ENCODE data around the gene TTLL6. TPM values are rescaled to one million over a fixed set of nuclear protein-coding genes. Genes with fewer than 3 reads are reported as not detected.

The TTLL6 gene
- total RNA-seq, 4 donors from 2014 or later, result under 0.01 to 1.1 (median 0.29) TPM; not detected in 1

DNA sequence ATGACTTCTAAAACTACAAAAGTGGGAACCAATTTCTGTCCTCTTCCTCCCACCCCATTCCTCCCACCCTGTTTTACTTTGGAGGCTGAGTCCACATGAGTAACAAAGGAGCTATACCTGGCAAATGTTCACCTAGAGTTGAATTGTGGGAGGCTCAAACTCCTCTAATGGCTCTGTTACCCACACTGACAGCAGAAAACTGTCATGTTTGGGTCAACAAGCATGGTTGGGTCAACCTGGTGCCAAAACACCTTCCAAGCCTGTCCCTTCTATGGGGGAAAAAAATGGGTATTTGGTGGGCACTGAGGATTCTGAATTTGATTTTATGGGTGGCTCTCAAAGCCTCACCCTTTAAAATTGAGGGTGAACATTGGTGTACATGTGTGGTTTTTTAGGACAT is 76.5 kb downstream of the TTLL6 start:
- TF ChIP-seq POLR2AphosphoS5 (IDR thresholded peaks at IDR 0.05) (no peak), POLR2A (IDR thresholded peaks at IDR 0.05; ENCODE audit: low read depth) (no peak), EP300 (IDR thresholded peaks at IDR 0.05) (no peak)
- intact Hi-C loops (cut with DNase I), result no loop called here
- H3K4me3 ChIP-seq, result no peak overlapping the region
- H3K27me3 ChIP-seq, result peaks cover 0 to 100% (median 73%) of the 10 kb centered on the region in 4 donors
- no peaks in the 10 kb centered on the region for H3K4me1 ChIP-seq
- H3K9me3 ChIP-seq, result no peaks in the 10 kb centered on the region
- no peak overlapping the region for H3K27ac ChIP-seq (replicated peaks in 1 of 4)
- H3K36me3 ChIP-seq, result no peaks in the 10 kb centered on the region
- DNase-seq (ENCODE audit: extremely low spot score), result no peak

DNA sequence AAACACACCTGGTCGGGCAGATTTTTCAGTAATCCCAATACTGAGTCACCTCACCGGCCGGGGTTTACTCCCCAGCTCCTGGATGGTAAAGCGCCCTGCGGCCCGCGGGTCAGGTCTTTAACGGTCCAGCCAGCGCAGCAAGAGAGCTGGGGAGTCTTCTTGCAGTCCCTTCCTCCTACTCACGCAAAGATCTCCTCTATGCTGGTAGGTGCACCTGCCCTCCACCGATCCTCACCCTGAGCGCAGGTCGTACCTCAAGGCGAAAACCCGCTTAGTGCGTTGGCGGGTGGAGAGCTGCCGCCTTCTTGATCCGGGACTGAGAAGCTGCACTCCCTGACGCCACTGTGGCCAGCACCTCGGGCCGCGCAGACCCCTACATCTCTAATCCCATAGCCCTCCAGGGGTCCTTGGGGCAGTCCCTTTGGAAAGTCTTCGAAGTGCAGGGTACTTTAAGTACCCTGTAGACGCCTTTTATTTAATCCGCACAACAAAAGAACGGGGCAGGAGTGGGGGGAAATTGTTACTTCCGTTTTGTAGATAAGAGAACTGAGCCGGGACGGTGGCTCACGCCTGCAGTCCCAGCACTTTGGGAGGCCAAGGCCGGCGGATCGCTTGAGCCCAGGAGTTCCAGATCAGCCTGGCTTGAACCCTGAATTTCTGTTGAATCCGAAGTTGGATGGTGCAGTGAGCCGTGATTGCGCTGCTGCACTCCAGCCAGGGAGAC is 78.1 kb downstream of the TTLL6 start:
- 4% methylated on average over 19 of the region's 37 CpGs for WGBS
- H3K36me3 ChIP-seq, result no peaks in the 10 kb centered on the region
- peaks cover 0 to 6% (median 0%) of the 10 kb centered on the region in 4 donors for H3K4me1 ChIP-seq
- peaks cover 0 to 100% (median 71%) of the 10 kb centered on the region in 4 donors for H3K27me3 ChIP-seq
- no peak overlapping the region for H3K4me3 ChIP-seq
- no peak for DNase-seq (ENCODE audit: extremely low spot score)
- TF ChIP-seq EP300 (IDR thresholded peaks at IDR 0.05) (no peak), POLR2AphosphoS5 (IDR thresholded peaks at IDR 0.05) (no peak), POLR2A (IDR thresholded peaks at IDR 0.05; ENCODE audit: low read depth) (no peak)
- TF ChIP-seq, protein P1, sequence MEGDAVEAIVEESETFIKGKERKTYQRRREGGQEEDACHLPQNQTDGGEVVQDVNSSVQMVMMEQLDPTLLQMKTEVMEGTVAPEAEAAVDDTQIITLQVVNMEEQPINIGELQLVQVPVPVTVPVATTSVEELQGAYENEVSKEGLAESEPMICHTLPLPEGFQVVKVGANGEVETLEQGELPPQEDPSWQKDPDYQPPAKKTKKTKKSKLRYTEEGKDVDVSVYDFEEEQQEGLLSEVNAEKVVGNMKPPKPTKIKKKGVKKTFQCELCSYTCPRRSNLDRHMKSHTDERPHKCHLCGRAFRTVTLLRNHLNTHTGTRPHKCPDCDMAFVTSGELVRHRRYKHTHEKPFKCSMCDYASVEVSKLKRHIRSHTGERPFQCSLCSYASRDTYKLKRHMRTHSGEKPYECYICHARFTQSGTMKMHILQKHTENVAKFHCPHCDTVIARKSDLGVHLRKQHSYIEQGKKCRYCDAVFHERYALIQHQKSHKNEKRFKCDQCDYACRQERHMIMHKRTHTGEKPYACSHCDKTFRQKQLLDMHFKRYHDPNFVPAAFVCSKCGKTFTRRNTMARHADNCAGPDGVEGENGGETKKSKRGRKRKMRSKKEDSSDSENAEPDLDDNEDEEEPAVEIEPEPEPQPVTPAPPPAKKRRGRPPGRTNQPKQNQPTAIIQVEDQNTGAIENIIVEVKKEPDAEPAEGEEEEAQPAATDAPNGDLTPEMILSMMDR (IDR thresholded peaks at IDR 0.05), result no peak
- intact Hi-C loops (cut with DNase I), result no loop called here
- no peaks in the 10 kb centered on the region for H3K9me3 ChIP-seq
- no peak overlapping the region for H3K27ac ChIP-seq (replicated peaks in 1 of 4)

DNA sequence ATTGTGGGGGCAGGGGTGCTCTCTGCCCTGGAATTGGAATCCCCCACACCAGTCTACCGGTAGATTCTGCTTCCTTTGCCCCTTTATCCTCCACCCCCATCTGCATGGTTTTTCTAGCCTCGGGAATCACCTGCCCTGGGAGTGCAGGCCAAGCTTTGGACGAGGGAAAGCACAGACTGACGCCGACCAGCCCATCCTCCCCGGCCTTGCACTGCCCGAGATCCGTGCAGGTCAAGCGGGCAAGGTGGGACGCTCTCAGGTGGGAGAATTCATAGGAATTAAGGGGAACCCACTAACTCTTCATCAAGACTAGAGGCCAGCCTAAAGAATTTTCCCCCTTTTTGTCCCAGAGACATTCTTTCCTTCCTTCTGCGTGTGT is 78.6 kb downstream of the TTLL6 start:
- H3K36me3 ChIP-seq, result no peaks in the 10 kb centered on the region
- H3K27ac ChIP-seq (replicated peaks in 1 of 4), result no peak overlapping the region
- peaks cover 0 to 10% (median 1%) of the 10 kb centered on the region in 4 donors for H3K4me1 ChIP-seq
- intact Hi-C loops (cut with DNase I), result no loop called here
- H3K9me3 ChIP-seq, result no peaks in the 10 kb centered on the region
- no peak overlapping the region for H3K4me3 ChIP-seq
- peaks cover 0 to 100% (median 72%) of the 10 kb centered on the region in 4 donors for H3K27me3 ChIP-seq
- no peak for DNase-seq (ENCODE audit: extremely low spot score)
- WGBS, result 3% methylated on average over 11 of the region's 11 CpGs
- TF ChIP-seq POLR2AphosphoS5 (IDR thresholded peaks at IDR 0.05), result no peak
- no peak for TF ChIP-seq EP300 (IDR thresholded peaks at IDR 0.05)
- TF ChIP-seq, protein P1 (IDR thresholded peaks at IDR 0.05), result no peak
- TF ChIP-seq POLR2A (IDR thresholded peaks at IDR 0.05; ENCODE audit: low read depth), result no peak

DNA sequence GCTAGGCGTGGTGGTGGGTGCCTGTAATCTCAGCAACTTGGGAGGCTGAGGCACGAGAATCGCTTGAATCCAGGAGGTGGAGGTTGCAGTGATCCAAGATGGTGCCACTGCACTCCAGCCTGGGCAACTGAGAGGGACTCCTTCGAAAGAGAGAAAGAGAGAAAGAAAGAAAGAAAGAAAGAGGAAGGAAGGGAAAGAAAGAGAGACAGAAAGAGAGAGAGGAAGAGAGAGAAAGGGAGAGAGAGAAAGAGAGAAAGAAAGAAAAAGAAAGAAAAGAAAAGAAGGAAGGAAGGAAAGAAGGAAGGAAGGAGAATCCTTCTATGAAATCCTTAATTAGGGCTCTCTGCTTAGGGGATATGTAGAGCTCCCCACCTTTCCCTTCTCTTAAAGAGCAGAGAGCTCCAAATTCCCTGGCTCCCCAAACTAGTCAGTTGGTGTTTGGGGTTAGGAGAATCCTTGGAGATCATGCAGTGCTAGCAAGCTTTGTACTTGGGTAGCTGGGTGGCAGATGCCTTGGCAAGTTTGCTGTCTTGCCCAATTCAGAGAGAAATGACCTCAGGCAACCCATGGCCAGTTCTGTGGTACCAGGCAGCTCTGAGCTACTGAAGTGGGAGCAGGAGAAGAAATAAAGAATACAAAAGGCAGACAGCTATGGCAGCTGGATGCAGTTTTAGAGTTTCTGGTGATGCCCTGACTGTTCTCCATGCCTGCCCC is 79.5 kb downstream of the TTLL6 start:
- H3K27me3 ChIP-seq, result peaks cover 0 to 100% (median 73%) of the 10 kb centered on the region in 4 donors
- H3K36me3 ChIP-seq, result no peaks in the 10 kb centered on the region
- peaks cover 6 to 18% (median 7%) of the 10 kb centered on the region in 4 donors for H3K4me1 ChIP-seq
- H3K9me3 ChIP-seq, result no peaks in the 10 kb centered on the region
- DNase-seq (ENCODE audit: extremely low spot score), result no peak
- no peak overlapping the region for H3K27ac ChIP-seq (replicated peaks in 1 of 4)
- TF ChIP-seq EP300 (IDR thresholded peaks at IDR 0.05) (no peak), POLR2A (IDR thresholded peaks at IDR 0.05; ENCODE audit: low read depth) (no peak), POLR2AphosphoS5 (IDR thresholded peaks at IDR 0.05) (no peak)
- TF ChIP-seq, protein P1 (IDR thresholded peaks at IDR 0.05), result no peak
- H3K4me3 ChIP-seq, result no peak overlapping the region
- intact Hi-C loops (cut with DNase I), result no loop called here
- 47% methylated on average over 4 of the region's 4 CpGs for WGBS

DNA sequence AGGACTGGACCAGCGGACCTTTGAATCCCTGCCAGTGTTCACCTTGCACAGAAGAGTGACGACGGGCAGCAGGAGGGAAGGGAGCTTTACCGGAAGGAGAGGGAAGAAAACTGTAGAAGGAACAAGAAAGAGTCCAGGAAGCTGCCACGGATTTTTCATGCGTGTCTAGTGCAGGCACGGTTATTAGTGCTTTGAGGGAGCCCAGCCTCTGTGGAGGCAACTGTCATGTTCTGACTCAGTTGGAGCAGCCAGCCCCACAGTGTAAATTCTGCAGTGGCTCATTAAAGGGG is 82.0 kb downstream of the TTLL6 start:
- no peak for DNase-seq (ENCODE audit: extremely low spot score)
- WGBS, result 3% methylated on average over 7 of the region's 7 CpGs
- H3K9me3 ChIP-seq, result no peaks in the 10 kb centered on the region
- H3K27ac ChIP-seq (replicated peaks in 1 of 4), result no peak overlapping the region
- intact Hi-C loops (cut with DNase I), result no loop called here
- no peak overlapping the region for H3K4me3 ChIP-seq
- no peak for TF ChIP-seq EP300 (IDR thresholded peaks at IDR 0.05)
- no peak for TF ChIP-seq POLR2A (IDR thresholded peaks at IDR 0.05; ENCODE audit: low read depth)
- no peak for TF ChIP-seq POLR2AphosphoS5 (IDR thresholded peaks at IDR 0.05)
- TF ChIP-seq, protein P1 (IDR thresholded peaks at IDR 0.05), result no peak
- H3K4me1 ChIP-seq, result peaks cover 6 to 18% (median 7%) of the 10 kb centered on the region in 4 donors
- no peaks in the 10 kb centered on the region for H3K36me3 ChIP-seq
- peaks cover 0 to 100% (median 77%) of the 10 kb centered on the region in 4 donors for H3K27me3 ChIP-seq

Measured in esophagus muscularis mucosa (tissue), 4 donors.